ENCODE data around the gene PADI2.

Gene PADI2

DNA sequence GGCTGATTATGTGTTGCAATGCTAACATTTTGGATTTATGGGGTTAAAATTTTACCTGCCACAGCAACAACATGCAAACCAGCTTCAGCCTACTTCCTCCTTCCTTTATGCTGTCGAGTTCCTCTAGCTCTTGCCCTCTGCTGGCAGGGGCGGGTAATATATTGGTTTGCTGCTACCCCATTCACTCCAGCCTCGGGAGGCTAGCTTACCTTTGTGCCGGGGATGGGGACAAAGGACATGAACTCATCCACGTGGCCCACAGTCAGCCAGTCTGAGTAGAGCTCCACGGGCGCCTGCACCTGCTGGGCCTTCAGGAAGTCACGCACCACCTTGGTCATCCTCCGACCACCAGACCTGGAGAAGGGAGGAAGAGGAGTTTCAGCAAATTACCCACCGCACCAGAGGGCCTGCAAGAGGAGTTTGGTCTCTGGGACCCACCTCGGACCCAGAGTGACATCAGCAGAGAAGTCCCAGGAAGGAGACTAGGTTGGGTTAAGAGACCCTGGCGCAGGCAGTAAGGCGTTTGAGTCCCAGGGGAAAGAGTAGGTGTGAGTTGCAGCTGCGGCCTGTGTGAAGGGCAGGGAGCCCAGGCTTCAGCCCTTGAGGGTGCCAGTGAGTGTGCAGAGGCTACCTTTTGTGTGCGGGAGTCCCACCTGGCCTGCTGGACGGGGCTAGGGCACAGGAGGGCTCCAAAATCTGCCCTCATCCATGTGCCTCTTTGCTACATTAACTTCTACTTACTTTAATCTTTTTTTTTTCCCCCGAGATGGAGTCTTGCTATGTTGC lies 43.6 kb downstream of the PADI2 start:
- Histone ChIP-seq H3K9ac (ENCODE audit: low read length) (no peak overlapping the region), H3K18ac (ENCODE audit: low read depth in 1 of 2, low read length in 2 of 2) (no peak overlapping the region), H2BK12ac (ENCODE audit: low read length in 2 of 2) (no peak overlapping the region), H2AK5ac (ENCODE audit: low read length, severe bottlenecking) (no peak overlapping the region), H2BK120ac (ENCODE audit: low read depth, low read length) (no peak overlapping the region), H3K4me3 (ENCODE audit: insufficient read depth in 1 of 2, low read depth in 1 of 2, low read length in 2 of 2) (no peak overlapping the region), H3K4me2 (ENCODE audit: low read length, poor library complexity, severe bottlenecking) (no peak overlapping the region), H3K23ac (ENCODE audit: low read length in 2 of 2) (no peak overlapping the region), H4K8ac (ENCODE audit: low read length) (no peak overlapping the region), H3K27ac (ENCODE audit: low read length, poor library complexity, severe bottlenecking) (no peak overlapping the region), H2AFZ (ENCODE audit: low read depth, low read length) (no peak overlapping the region), H3K79me1 (replicated peaks; ENCODE audit: low read length, poor library complexity, severe bottlenecking) (no peaks in the 10 kb centered on the region), H3K4me1 (ENCODE audit: control insufficient read depth, insufficient read depth, low read depth, low read length) (no peaks in the 10 kb centered on the region), H2BK15ac (ENCODE audit: low read depth, poor library complexity, severe bottlenecking) (no peak overlapping the region), H3K9me3 (ENCODE audit: control insufficient read depth, low read length) (peaks cover 3% of the 10 kb centered on the region), H3K36me3 (ENCODE audit: control insufficient read depth in 1 of 2, insufficient read depth in 2 of 2, low read depth in 1 of 2, low read length in 2 of 2) (peaks cover 0 to 51% of the 10 kb centered on the region in 2 experiments), H2BK5ac (ENCODE audit: low read depth, low read length, poor library complexity, severe bottlenecking) (no peak overlapping the region), H3K14ac (ENCODE audit: low read length in 2 of 2) (no peak overlapping the region), H3K4ac (ENCODE audit: low read depth in 1 of 2, low read length in 2 of 2) (no peak overlapping the region), H4K91ac (ENCODE audit: low read length) (no peak overlapping the region), H3K27me3 (ENCODE audit: control insufficient read depth in 1 of 2, insufficient read depth in 1 of 2, low read length in 2 of 2) (peaks cover 0 to 43% of the 10 kb centered on the region in 2 experiments)
- 81% methylated on average over 16 of the region's 17 CpGs for WGBS
- DNase-seq, result peak; percentile 21

DNA sequence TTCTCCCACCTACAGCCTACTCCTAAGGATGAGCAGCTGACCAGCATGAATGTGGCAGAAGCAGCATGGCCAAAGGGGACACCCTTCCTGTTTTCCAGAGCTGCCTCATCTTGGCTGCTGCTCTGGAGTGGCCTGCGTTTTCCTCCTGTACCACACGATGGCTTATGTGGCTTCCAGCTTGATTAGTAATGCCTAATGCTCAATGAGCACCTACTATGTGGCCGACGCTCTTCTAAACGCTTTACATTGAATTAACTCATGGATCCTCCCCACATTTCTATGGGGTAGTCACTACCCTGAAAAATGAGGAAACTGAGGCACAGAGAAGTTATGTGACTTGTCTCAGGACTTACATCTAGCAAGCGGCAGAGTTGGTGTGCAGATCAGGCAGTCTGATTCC lies 47.5 kb downstream of the PADI2 start:
- H4K91ac ChIP-seq (ENCODE audit: low read length), result no peak overlapping the region
- H3K4me2 ChIP-seq (ENCODE audit: low read length, poor library complexity, severe bottlenecking), result no peak overlapping the region
- no peak overlapping the region for H2BK12ac ChIP-seq (ENCODE audit: low read length in 2 of 2)
- no peak overlapping the region for H3K4ac ChIP-seq (ENCODE audit: low read depth in 1 of 2, low read length in 2 of 2)
- peaks cover 0 to 63% of the 10 kb centered on the region in 2 experiments for H3K27me3 ChIP-seq (ENCODE audit: control insufficient read depth in 1 of 2, insufficient read depth in 1 of 2, low read length in 2 of 2)
- H3K27ac ChIP-seq (ENCODE audit: low read length, poor library complexity, severe bottlenecking), result no peak overlapping the region
- no peak overlapping the region for H3K23ac ChIP-seq (ENCODE audit: low read length in 2 of 2)
- peaks cover 0 to 62% of the 10 kb centered on the region in 2 experiments for H3K36me3 ChIP-seq (ENCODE audit: control insufficient read depth in 1 of 2, insufficient read depth in 2 of 2, low read depth in 1 of 2, low read length in 2 of 2)
- no peaks in the 10 kb centered on the region for H3K9me3 ChIP-seq (ENCODE audit: control insufficient read depth, low read length)
- H3K14ac ChIP-seq (ENCODE audit: low read length in 2 of 2), result no peak overlapping the region
- H2AK5ac ChIP-seq (ENCODE audit: low read length, severe bottlenecking), result no peak overlapping the region
- H2AFZ ChIP-seq (ENCODE audit: low read depth, low read length), result no peak overlapping the region
- no peaks in the 10 kb centered on the region for H3K79me1 ChIP-seq (replicated peaks; ENCODE audit: low read length, poor library complexity, severe bottlenecking)
- no peak overlapping the region for H2BK120ac ChIP-seq (ENCODE audit: low read depth, low read length)
- WGBS, result 85% methylated on average over 3 of the region's 6 CpGs
- no peak overlapping the region for H2BK5ac ChIP-seq (ENCODE audit: low read depth, low read length, poor library complexity, severe bottlenecking)
- no peak overlapping the region for H2BK15ac ChIP-seq (ENCODE audit: low read depth, poor library complexity, severe bottlenecking)
- H3K4me1 ChIP-seq (ENCODE audit: control insufficient read depth, insufficient read depth, low read depth, low read length), result peaks cover 2% of the 10 kb centered on the region
- no peak overlapping the region for H3K18ac ChIP-seq (ENCODE audit: low read depth in 1 of 2, low read length in 2 of 2)
- H3K4me3 ChIP-seq (ENCODE audit: insufficient read depth in 1 of 2, low read depth in 1 of 2, low read length in 2 of 2), result no peak overlapping the region
- DNase-seq, result no peak
- H3K9ac ChIP-seq (ENCODE audit: low read length), result no peak overlapping the region
- no peak overlapping the region for H4K8ac ChIP-seq (ENCODE audit: low read length)

GRCh38 chr1:17070163-17070525 lies 49.1 kb downstream of the PADI2 start:
- Histone ChIP-seq H2BK5ac (ENCODE audit: low read depth, low read length, poor library complexity, severe bottlenecking) (no peak overlapping the region), H3K27ac (ENCODE audit: low read length, poor library complexity, severe bottlenecking) (no peak overlapping the region), H2AFZ (ENCODE audit: low read depth, low read length) (no peak overlapping the region), H3K14ac (ENCODE audit: low read length in 2 of 2) (no peak overlapping the region), H3K9ac (ENCODE audit: low read length) (no peak overlapping the region), H3K18ac (ENCODE audit: low read depth in 1 of 2, low read length in 2 of 2) (no peak overlapping the region), H3K36me3 (ENCODE audit: control insufficient read depth in 1 of 2, insufficient read depth in 2 of 2, low read depth in 1 of 2, low read length in 2 of 2) (peaks cover 0 to 60% of the 10 kb centered on the region in 2 experiments), H3K23ac (ENCODE audit: low read length in 2 of 2) (no peak overlapping the region), H4K91ac (ENCODE audit: low read length) (no peak overlapping the region), H2BK15ac (ENCODE audit: low read depth, poor library complexity, severe bottlenecking) (no peak overlapping the region), H4K8ac (ENCODE audit: low read length) (no peak overlapping the region), H3K4me1 (ENCODE audit: control insufficient read depth, insufficient read depth, low read depth, low read length) (peaks cover 2% of the 10 kb centered on the region), H3K79me1 (replicated peaks; ENCODE audit: low read length, poor library complexity, severe bottlenecking) (no peaks in the 10 kb centered on the region), H3K4ac (ENCODE audit: low read depth in 1 of 2, low read length in 2 of 2) (no peak overlapping the region), H3K27me3 (ENCODE audit: control insufficient read depth in 1 of 2, insufficient read depth in 1 of 2, low read length in 2 of 2) (peaks cover 0 to 68% of the 10 kb centered on the region in 2 experiments), H2AK5ac (ENCODE audit: low read length, severe bottlenecking) (no peak overlapping the region), H2BK12ac (ENCODE audit: low read length in 2 of 2) (no peak overlapping the region), H3K4me3 (ENCODE audit: insufficient read depth in 1 of 2, low read depth in 1 of 2, low read length in 2 of 2) (no peak overlapping the region), H3K9me3 (ENCODE audit: control insufficient read depth, low read length) (peaks cover under 1% of the 10 kb centered on the region), H2BK120ac (ENCODE audit: low read depth, low read length) (no peak overlapping the region), H3K4me2 (ENCODE audit: low read length, poor library complexity, severe bottlenecking) (no peak overlapping the region)
- WGBS, result 74% methylated on average over 10 of the region's 10 CpGs
- DNase-seq, result no peak

DNA sequence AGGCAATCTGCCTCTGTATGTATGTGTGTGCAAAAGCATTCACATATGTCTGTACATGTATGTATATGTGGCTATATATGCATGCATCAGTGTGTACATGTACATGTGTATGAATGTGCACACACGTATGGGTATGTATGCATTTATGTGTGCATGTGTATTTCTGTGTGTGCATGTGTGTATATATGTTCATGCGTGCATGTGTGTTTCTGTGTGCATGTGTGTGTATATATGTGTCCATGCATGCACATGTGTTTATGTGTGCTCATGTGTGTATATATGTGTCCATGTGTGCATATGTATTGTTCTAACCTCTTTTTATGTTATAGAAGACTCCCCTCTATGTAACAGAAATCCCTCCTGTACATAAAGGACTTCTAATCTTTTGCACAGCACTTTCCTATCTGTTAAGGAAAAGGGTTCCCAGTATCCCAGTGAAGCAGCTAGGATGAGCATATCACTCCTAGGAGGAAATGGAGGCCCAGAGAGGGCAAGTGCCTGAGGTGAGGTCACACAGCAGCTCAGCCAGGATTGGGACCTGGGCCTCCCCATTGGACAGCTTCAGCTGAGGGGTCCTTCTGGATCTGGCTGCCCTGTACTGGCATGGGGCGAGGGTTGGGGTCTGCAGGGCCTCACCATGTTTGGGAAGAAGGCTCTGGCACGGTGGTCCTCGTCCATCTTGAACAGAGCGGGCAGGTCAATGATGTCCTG lies 49.6 kb downstream of the PADI2 start:
- Histone ChIP-seq H3K4me2 (ENCODE audit: low read length, poor library complexity, severe bottlenecking) (no peak overlapping the region), H4K8ac (ENCODE audit: low read length) (no peak overlapping the region), H3K36me3 (ENCODE audit: control insufficient read depth in 1 of 2, insufficient read depth in 2 of 2, low read depth in 1 of 2, low read length in 2 of 2) (peaks cover 0 to 55% of the 10 kb centered on the region in 2 experiments), H2BK12ac (ENCODE audit: low read length in 2 of 2) (no peak overlapping the region), H2BK120ac (ENCODE audit: low read depth, low read length) (no peak overlapping the region), H2AFZ (ENCODE audit: low read depth, low read length) (no peak overlapping the region), H3K14ac (ENCODE audit: low read length in 2 of 2) (no peak overlapping the region), H2AK5ac (ENCODE audit: low read length, severe bottlenecking) (no peak overlapping the region), H3K18ac (ENCODE audit: low read depth in 1 of 2, low read length in 2 of 2) (no peak overlapping the region), H2BK5ac (ENCODE audit: low read depth, low read length, poor library complexity, severe bottlenecking) (no peak overlapping the region), H3K4ac (ENCODE audit: low read depth in 1 of 2, low read length in 2 of 2) (no peak overlapping the region), H3K4me1 (ENCODE audit: control insufficient read depth, insufficient read depth, low read depth, low read length) (peaks cover 2% of the 10 kb centered on the region), H3K4me3 (ENCODE audit: insufficient read depth in 1 of 2, low read depth in 1 of 2, low read length in 2 of 2) (no peak overlapping the region), H2BK15ac (ENCODE audit: low read depth, poor library complexity, severe bottlenecking) (no peak overlapping the region), H3K9ac (ENCODE audit: low read length) (no peak overlapping the region), H3K79me1 (replicated peaks; ENCODE audit: low read length, poor library complexity, severe bottlenecking) (no peaks in the 10 kb centered on the region), H3K27me3 (ENCODE audit: control insufficient read depth in 1 of 2, insufficient read depth in 1 of 2, low read length in 2 of 2) (peaks cover 0 to 63% of the 10 kb centered on the region in 2 experiments), H4K91ac (ENCODE audit: low read length) (no peak overlapping the region), H3K27ac (ENCODE audit: low read length, poor library complexity, severe bottlenecking) (no peak overlapping the region), H3K9me3 (ENCODE audit: control insufficient read depth, low read length) (peaks cover 5% of the 10 kb centered on the region), H3K23ac (ENCODE audit: low read length in 2 of 2) (no peak overlapping the region)
- WGBS, result 81% methylated on average over 6 of the region's 6 CpGs
- DNase-seq, result no peak

Data from mesenchymal stem cell (in vitro differentiated cells and primary cell).